Spleen (tissue), 11 donors: ENCODE results near the gene ELN. TPM values are rescaled to one million over a fixed set of nuclear protein-coding genes. Genes with fewer than 3 reads are reported as not detected.

Experiments used
- DNase-seq: peaks from one replicate; pipeline ENCODE4 v3.0.0-alpha.2; 2020
- H3K27ac ChIP-seq, 8 donors: fragments of 200-600 bp; sonication (generic) in 7 of 8; 1 replicate in 4 of 8; 2 replicates in 4 of 8; pipeline versions ENCODE4 v1.5.0 to v1.8.0; 2016 to 2021; ENCODE audit warnings: inconsistent platforms in 4 of 8, mild to moderate bottlenecking in 4 of 8, moderate library complexity in 1 of 8
- H3K27me3 ChIP-seq, 7 donors: fragments of 200-600 bp; sonication (generic) in 6 of 7; replicated peaks in 1 of 7; 1 replicate in 4 of 7; 2 replicates in 3 of 7; pipeline versions ENCODE4 v1.5.0 to v1.8.0; 2016 to 2021; ENCODE audit warnings: inconsistent platforms in 3 of 7, mild to moderate bottlenecking in 1 of 7
- H3K36me3 ChIP-seq, 6 donors: fragments of 200-600 bp; sonication (generic) in 5 of 6; 1 replicate in 4 of 6; 2 replicates in 2 of 6; pipeline versions ENCODE4 v1.5.0 to v1.8.0; 2016 to 2021; ENCODE audit warnings: inconsistent platforms in 2 of 6
- H3K4me1 ChIP-seq, 6 donors: fragments of 200-600 bp; sonication (generic) in 5 of 6; 1 replicate in 3 of 6; 2 replicates in 3 of 6; pipeline versions ENCODE4 v1.5.0 to v1.8.0; 2016 to 2021; ENCODE audit warnings: inconsistent platforms in 3 of 6
- H3K4me3 ChIP-seq, 8 donors: fragments of 200-600 bp; sonication (generic) in 7 of 8; 1 replicate in 4 of 8; 2 replicates in 4 of 8; pipeline versions ENCODE4 v1.5.0 to v1.8.0; 2016 to 2021; ENCODE audit warnings: inconsistent platforms in 4 of 8, mild to moderate bottlenecking in 4 of 8, moderate library complexity in 2 of 8
- H3K9me3 ChIP-seq, 8 donors: fragments of 200-600 bp; sonication (generic) in 7 of 8; 1 replicate in 4 of 8; 2 replicates in 4 of 8; pipeline versions ENCODE4 v1.5.0 to v1.8.0; 2016 to 2021; ENCODE audit warnings: inconsistent platforms in 4 of 8
- POLR2A ChIP-seq, 3 donors: fragments of 450-650 bp; IDR thresholded peaks; one replicate each; pipeline ENCODE4 v1.5.1; 2017; ENCODE audit warnings: antibody characterized with exemption in 3 of 3, mild to moderate bottlenecking in 1 of 3
- POLR2AphosphoS5 ChIP-seq, 3 donors: sonication (generic); formaldehyde crosslinking; IDR thresholded peaks; one replicate each; pipeline ENCODE4 v1.5.1; 2017; ENCODE audit warnings: antibody characterized with exemption in 3 of 3
- WGBS, 5 donors: extraction: QIAGEN DNeasy Blood & Tissue Kit in 3 of 5; methylation state at CpG; one replicate each; pipeline versions ENCODE4 v1.1.5 to v1.1.7; 2013 to 2018; 5-methylcytosine and 5-hydroxymethylcytosine counted together
- intact Hi-C: fragments of 100-400 bp; cut with DNase I; formaldehyde crosslinking; loops from one replicate; pipeline ENCODE4 v1.15.0; 2023; ENCODE audit warnings: low total_unique reads
- polyA plus RNA-seq, 3 donors: library from polyadenylated mRNA; stranded (reverse); fragments of 200-250 nt; gene quantifications; one replicate each; pipeline ENCODE4 v1.2.1, GENCODE V29; 2013
- total RNA-seq, 7 donors: library from RNA; depleted of rRNA in 3 of 7; stranded (reverse); fragments of >200 nt in 3 of 7; fragmentation: NEBNext Ultra II Directional in 4 of 7; extraction: Animal tissue kit (Norgen Biotek cat#: 25700) in 4 of 7; gene quantifications; one replicate each; pipeline versions ENCODE4 v1.1.0 to v1.2.1, GENCODE V29; 2016 to 2021
- TF ChIP-seq, protein P1 (sequence below), 11 experiments: fragments of 200-600 bp in 7 of 11; fragments of 450-650 bp in 4 of 11; sonication (generic) in 4 of 11; IDR thresholded peaks in 8 of 11; conservative IDR thresholded peaks in 3 of 11; 1 replicate in 7 of 11; 2 replicates in 4 of 11; pipeline versions ENCODE4 v1.4.0 to v1.8.0; 2016 to 2021; ENCODE audit warnings: antibody characterized with exemption in 11 of 11, inconsistent platforms in 4 of 11, mild to moderate bottlenecking in 1 of 11
- donor health status: healthy with polysubstance abuse.
- donor health status: DM: no; HTN: no; CAD: no; lungs with moderate emphysema.
- donor health status: DM: no; HTN: no; CAD: no.
- donor health status: Bipolar disorder and iron deficiency.
- donor health status: healthy.
- donor health status: DM: no; HTN: no; CAD: no.
- donor health status: DM: yes; HTN: yes; CAD: no.

ELN gene
- total and polyA plus RNA-seq, 10 donors = 11.1 to 94.7 (median 35.3) TPM

DNA sequence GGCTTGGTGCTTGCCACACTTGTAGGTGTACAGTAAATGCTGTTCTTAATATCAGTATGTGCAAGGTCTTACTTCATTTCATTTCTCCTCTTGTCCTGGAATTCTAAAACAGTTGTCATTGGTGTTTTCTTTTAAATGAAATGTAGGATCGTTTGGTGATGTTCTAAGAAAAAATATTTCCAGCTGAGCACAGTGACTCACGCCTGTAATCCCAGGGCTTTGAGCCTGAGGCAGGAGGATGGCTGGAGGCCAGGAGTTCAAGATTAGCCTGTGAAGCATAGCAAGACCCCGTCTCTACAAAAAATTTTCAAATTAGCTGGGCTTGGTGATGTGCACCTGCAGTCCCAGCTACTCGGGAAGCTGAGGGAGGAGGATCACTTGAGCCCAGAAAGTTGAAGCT lies 32.6 kb upstream of the ELN start:
- 58 to 93% (median 86%) methylated on average over 4 of the region's 4 CpGs for WGBS, 5 donors
- DNase-seq = no peak
- no peak for TF ChIP-seq POLR2A (IDR thresholded peaks at IDR 0.05)
- TF ChIP-seq, protein P1, sequence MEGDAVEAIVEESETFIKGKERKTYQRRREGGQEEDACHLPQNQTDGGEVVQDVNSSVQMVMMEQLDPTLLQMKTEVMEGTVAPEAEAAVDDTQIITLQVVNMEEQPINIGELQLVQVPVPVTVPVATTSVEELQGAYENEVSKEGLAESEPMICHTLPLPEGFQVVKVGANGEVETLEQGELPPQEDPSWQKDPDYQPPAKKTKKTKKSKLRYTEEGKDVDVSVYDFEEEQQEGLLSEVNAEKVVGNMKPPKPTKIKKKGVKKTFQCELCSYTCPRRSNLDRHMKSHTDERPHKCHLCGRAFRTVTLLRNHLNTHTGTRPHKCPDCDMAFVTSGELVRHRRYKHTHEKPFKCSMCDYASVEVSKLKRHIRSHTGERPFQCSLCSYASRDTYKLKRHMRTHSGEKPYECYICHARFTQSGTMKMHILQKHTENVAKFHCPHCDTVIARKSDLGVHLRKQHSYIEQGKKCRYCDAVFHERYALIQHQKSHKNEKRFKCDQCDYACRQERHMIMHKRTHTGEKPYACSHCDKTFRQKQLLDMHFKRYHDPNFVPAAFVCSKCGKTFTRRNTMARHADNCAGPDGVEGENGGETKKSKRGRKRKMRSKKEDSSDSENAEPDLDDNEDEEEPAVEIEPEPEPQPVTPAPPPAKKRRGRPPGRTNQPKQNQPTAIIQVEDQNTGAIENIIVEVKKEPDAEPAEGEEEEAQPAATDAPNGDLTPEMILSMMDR (IDR thresholded peaks at IDR 0.05 in 8 of 11, conservative IDR thresholded peaks at IDR 0.05 in 3 of 11) = no peak
- no peak for TF ChIP-seq POLR2AphosphoS5 (IDR thresholded peaks at IDR 0.05)
- no peak overlapping the region for H3K4me3 ChIP-seq
- H3K36me3 ChIP-seq = no peaks in the 10 kb centered on the region
- peaks cover 0 to 12% (median 0%) of the 10 kb centered on the region in 6 donors for H3K4me1 ChIP-seq
- no peak overlapping the region for H3K27ac ChIP-seq
- intact Hi-C loops = no loop called here
- peaks cover 0 to 4% (median 0%) of the 10 kb centered on the region in 7 donors for H3K27me3 ChIP-seq
- peaks cover 0 to 23% (median 14%) of the 10 kb centered on the region in 8 donors for H3K9me3 ChIP-seq

DNA sequence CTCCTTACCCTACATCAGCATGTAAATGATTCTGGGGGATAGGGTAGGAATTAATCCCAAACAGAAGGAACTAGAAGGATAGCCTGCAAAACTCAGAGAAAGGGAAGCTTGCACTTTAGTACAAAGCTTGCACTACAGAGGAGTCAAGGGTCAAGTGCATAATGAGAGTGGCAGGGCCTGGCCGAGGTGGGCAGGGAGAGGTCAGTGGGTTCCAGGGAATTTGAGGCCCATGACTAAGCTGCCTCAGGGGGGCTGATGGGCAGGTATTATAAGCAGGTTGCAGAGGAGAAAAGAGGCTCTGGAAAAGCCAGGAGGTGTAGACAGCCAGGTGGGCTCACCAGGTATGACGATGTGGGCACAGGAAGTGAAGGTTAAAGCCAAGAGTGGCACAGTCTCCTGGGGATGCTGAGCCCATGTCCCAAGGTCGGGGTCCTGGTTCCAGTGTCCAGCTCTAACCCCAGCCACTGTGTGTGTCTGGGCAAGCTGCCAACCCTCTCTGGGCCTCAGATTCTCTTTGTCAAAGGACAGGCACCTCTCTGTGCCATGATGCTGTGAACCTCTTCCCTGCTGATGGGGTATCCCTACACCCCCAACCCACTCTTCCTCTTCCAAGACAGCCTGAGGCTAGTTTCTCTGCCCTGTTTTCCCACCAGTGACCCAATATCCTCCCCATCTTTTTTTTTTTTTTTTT lies 32.0 kb upstream of the ELN start:
- H3K27me3 ChIP-seq = peaks cover 0 to 4% (median 0%) of the 10 kb centered on the region in 7 donors
- no peaks in the 10 kb centered on the region for H3K36me3 ChIP-seq
- TF ChIP-seq POLR2A (IDR thresholded peaks at IDR 0.05) (no peak), POLR2AphosphoS5 (IDR thresholded peaks at IDR 0.05) (no peak)
- TF ChIP-seq, protein P1 (IDR thresholded peaks at IDR 0.05 in 8 of 11, conservative IDR thresholded peaks at IDR 0.05 in 3 of 11) = no peak
- H3K27ac ChIP-seq = no peak overlapping the region
- no peak for DNase-seq
- no peak overlapping the region for H3K4me3 ChIP-seq
- peaks cover 0 to 23% (median 14%) of the 10 kb centered on the region in 8 donors for H3K9me3 ChIP-seq
- intact Hi-C loops = no loop called here
- peaks cover 0 to 17% (median 0%) of the 10 kb centered on the region in 6 donors for H3K4me1 ChIP-seq
- 54 to 72% (median 65%) methylated on average over 3 of the region's 3 CpGs for WGBS, 5 donors

- TF ChIP-seq, protein P1 (IDR thresholded peaks at IDR 0.05 in 8 of 11, conservative IDR thresholded peaks at IDR 0.05 in 3 of 11) = no peak
- TF ChIP-seq POLR2A (IDR thresholded peaks at IDR 0.05) (no peak), POLR2AphosphoS5 (IDR thresholded peaks at IDR 0.05) (no peak)
- Histone ChIP-seq H3K27ac (no peak overlapping the region), H3K4me1 (peaks cover 0 to 22% (median under 1%) of the 10 kb centered on the region in 6 donors), H3K27me3 (peaks cover 0 to 4% (median 0%) of the 10 kb centered on the region in 7 donors), H3K36me3 (no peaks in the 10 kb centered on the region), H3K9me3 (peaks cover 0 to 23% (median 14%) of the 10 kb centered on the region in 8 donors), H3K4me3 (no peak overlapping the region)
- intact Hi-C loops = no loop called here
- DNase-seq = no peak
- 58 to 72% (median 63%) methylated on average over 7 of the region's 7 CpGs for WGBS, 5 donors
Observed at GRCh38 chr7:73997056-73997455, 30.9 kb upstream of the ELN start.

- WGBS, 5 donors = 69 to 82% (median 76%) methylated on average over 20 to 26 of the region's 26 CpGs
- no peak overlapping the region for H3K27ac ChIP-seq
- no peak for DNase-seq
Observed at GRCh38 chr7:73999664-74000435, 28.1 kb upstream of the ELN start.

More at GRCh38 chr7:73999664-74000435, 28.1 kb upstream of the ELN start:
- intact Hi-C loops = no loop called here
- no peak overlapping the region for H3K4me3 ChIP-seq
- H3K27me3 ChIP-seq = peaks cover 0 to 8% (median 0%) of the 10 kb centered on the region in 7 donors
- TF ChIP-seq POLR2A (IDR thresholded peaks at IDR 0.05) (no peak), POLR2AphosphoS5 (IDR thresholded peaks at IDR 0.05) (no peak)
- TF ChIP-seq, protein P1 (IDR thresholded peaks at IDR 0.05 in 8 of 11, conservative IDR thresholded peaks at IDR 0.05 in 3 of 11) = no peak
- H3K9me3 ChIP-seq = peaks cover 0 to 9% (median 8%) of the 10 kb centered on the region in 8 donors
- H3K4me1 ChIP-seq = peaks cover 0 to 38% (median 10%) of the 10 kb centered on the region in 6 donors
- no peaks in the 10 kb centered on the region for H3K36me3 ChIP-seq
